OCI-LY7 (cell line): ENCODE measurements around the gene CDK14. TPM values are rescaled to one million over a fixed set of nuclear protein-coding genes. Genes with fewer than 3 reads are reported as not detected.
"Not testable (repeated sequence)": the region's sequence is repeated elsewhere in the genome, so short reads cannot be mapped to it uniquely, and the experiment has no call there.

Experiments
- BruUV-seq: library from RNA; stranded (reverse); fragments of 400-500 nt; replicated peaks from 2 replicates; lab custom pipeline; 2021; lab: Mats Ljungman, UMichigan
- CTCF ChIA-PET: fragments of 300-600 bp; sonication (Branson Sonifier 250); formaldehyde crosslinking; loops from one replicate; lab custom pipeline; 2022; ENCODE audit warnings: antibody characterized with exemption; ENCODE audit not compliant: unreplicated experiment; lab: Charles Lee
- POLR2A ChIA-PET: fragments of 300-600 bp; sonication (Branson Sonifier 250); formaldehyde crosslinking; loops from one replicate; lab custom pipeline; 2022; ENCODE audit warnings: antibody characterized with exemption; lab: Charles Lee
- DNase-seq: peaks from one replicate; pipeline ENCODE4 v3.0.0-alpha.2; 2015; ENCODE audit warnings: low spot score
- H2AFZ ChIP-seq: fragments of 200-600 bp; sonication (generic), shearing (Covaris generic); 2 replicates; pipeline ENCODE4 v1.6.1; 2014; ENCODE audit warnings: mild to moderate bottlenecking, antibody characterized with exemption, low read length, moderate library complexity
- H3K27ac ChIP-seq: fragments of 200-600 bp; sonication (generic); 2 replicates; pipeline ENCODE4 v1.5.1; 2014; ENCODE audit warnings: mixed run types, low read depth, mild to moderate bottlenecking, moderate library complexity, low read length, inconsistent platforms; ENCODE audit not compliant: poor library complexity, severe bottlenecking
- H3K36me3 ChIP-seq: fragments of 200-600 bp; sonication (generic); 2 replicates; pipeline ENCODE4 v1.6.1; 2014; ENCODE audit warnings: mild to moderate bottlenecking, antibody characterized with exemption, low read length, moderate library complexity, mixed read lengths; ENCODE audit not compliant: insufficient read depth
- H3K4me1 ChIP-seq: fragments of 200-600 bp; sonication (generic); 2 replicates; pipeline ENCODE4 v1.5.1; 2014; ENCODE audit warnings: mild to moderate bottlenecking, low read length; ENCODE audit not compliant: insufficient read depth, poor library complexity, severe bottlenecking
- H3K4me2 ChIP-seq: fragments of 200-600 bp; sonication (generic); 2 replicates; pipeline ENCODE4 v1.6.1; 2014; ENCODE audit warnings: mild to moderate bottlenecking, low read length
- H3K4me3 ChIP-seq: fragments of 200-600 bp; sonication (generic); 2 replicates; pipeline ENCODE4 v1.5.1; 2014; ENCODE audit warnings: mild to moderate bottlenecking, low read depth, low read length; ENCODE audit not compliant: poor library complexity, severe bottlenecking
- H3K79me2 ChIP-seq: fragments of 200-600 bp; sonication (generic); 2 replicates; pipeline ENCODE4 v1.6.1; 2016; ENCODE audit warnings: low read depth, mild to moderate bottlenecking, low read length, moderate library complexity, mixed read lengths; ENCODE audit not compliant: insufficient read depth
- H3K9me2 ChIP-seq: fragments of 200-600 bp; sonication (generic); 2 replicates; pipeline ENCODE4 v1.6.1; 2016; ENCODE audit warnings: mild to moderate bottlenecking, low read length, mixed read lengths; ENCODE audit not compliant: insufficient read depth
- H3K9me3 ChIP-seq: fragments of 200-600 bp; sonication (generic); 2 replicates; pipeline ENCODE4 v1.6.1; 2014; ENCODE audit warnings: mild to moderate bottlenecking, mixed run types, low read length, mixed read lengths
- H4K20me1 ChIP-seq: fragments of 200-600 bp; sonication (generic); 2 replicates; pipeline ENCODE4 v1.6.1; 2014; ENCODE audit warnings: mild to moderate bottlenecking, antibody characterized with exemption, low read length, moderate library complexity, mixed read lengths; ENCODE audit not compliant: insufficient read depth
- EZH2phosphoT487 ChIP-seq: fragments of 200-600 bp; sonication (generic); IDR thresholded peaks from 2 replicates; pipeline ENCODE4 v1.6.1; 2018; ENCODE audit warnings: low read depth, borderline replicate concordance, mild to moderate bottlenecking, mixed run types, antibody characterized with exemption, low read length, moderate library complexity, mixed read lengths
- intact Hi-C: fragments of 100-400 bp; cut with micrococcal nuclease; formaldehyde crosslinking; loops from one replicate; pipeline ENCODE4 v1.10.0; 2022; ENCODE audit not compliant: unreplicated experiment
- total RNA-seq, 2 experiments: library from RNA; depleted of rRNA in 1 of 2; stranded (reverse); fragments of >200 nt in 1 of 2; shearing (Covaris generic) in 1 of 2; gene quantifications; 2 replicates each; pipeline ENCODE4 v1.2.3, GENCODE V29; 2014 to 2022
- TF ChIP-seq, protein P1 (sequence below): fragments of 200-600 bp; sonication (generic); conservative IDR thresholded peaks from 2 replicates; pipeline ENCODE4 v1.5.1; 2014; ENCODE audit warnings: mild to moderate bottlenecking, antibody characterized with exemption, low read length, moderate library complexity, mixed read lengths

Gene CDK14
- total RNA-seq, 2 experiments from 2014 or later: 90.7 to 111 TPM

GRCh38 chr7:90928700-90929424 lies 332.7 kb downstream of the CDK14 start:
- peak; percentile 84 for DNase-seq
- peak overlapping the region; percentile 64 for H3K4me3 ChIP-seq
- 0 out of 2 replicates have a peak overlapping the region, but pooled peaks have one; percentile 17 for H2AFZ ChIP-seq
- intact Hi-C loops: loop anchor here (1.0 to 10.0 kb wide), 2 partner anchors 220 to 334 kb away; partner anchors contain the start of gene CDK14
- not testable (repeated sequence) for BruUV-seq, H4K20me1 ChIP-seq, H3K9me3 ChIP-seq, H3K9me2 ChIP-seq, H3K79me2 ChIP-seq, H3K36me3 ChIP-seq
- ChIA-PET CTCF (interaction anchor here (0.9 to 2.0 kb wide), 4 partner anchors 17 to 220 kb away, joined by 3 to 6 read pairs (median 4); no protein-coding TSS in a partner anchor), POLR2A (interaction anchor here (0.6 to 3.4 kb wide), 9 partner anchors 14 to 483 kb away, joined by 3 to 20 read pairs (median 4); no protein-coding TSS in a partner anchor)
- H3K27ac ChIP-seq: peak overlapping the region; percentile 61
- H3K4me1 ChIP-seq: peaks cover 42% of the 10 kb centered on the region
- H3K4me2 ChIP-seq: peak overlapping the region; percentile 66
- TF ChIP-seq, protein P1, sequence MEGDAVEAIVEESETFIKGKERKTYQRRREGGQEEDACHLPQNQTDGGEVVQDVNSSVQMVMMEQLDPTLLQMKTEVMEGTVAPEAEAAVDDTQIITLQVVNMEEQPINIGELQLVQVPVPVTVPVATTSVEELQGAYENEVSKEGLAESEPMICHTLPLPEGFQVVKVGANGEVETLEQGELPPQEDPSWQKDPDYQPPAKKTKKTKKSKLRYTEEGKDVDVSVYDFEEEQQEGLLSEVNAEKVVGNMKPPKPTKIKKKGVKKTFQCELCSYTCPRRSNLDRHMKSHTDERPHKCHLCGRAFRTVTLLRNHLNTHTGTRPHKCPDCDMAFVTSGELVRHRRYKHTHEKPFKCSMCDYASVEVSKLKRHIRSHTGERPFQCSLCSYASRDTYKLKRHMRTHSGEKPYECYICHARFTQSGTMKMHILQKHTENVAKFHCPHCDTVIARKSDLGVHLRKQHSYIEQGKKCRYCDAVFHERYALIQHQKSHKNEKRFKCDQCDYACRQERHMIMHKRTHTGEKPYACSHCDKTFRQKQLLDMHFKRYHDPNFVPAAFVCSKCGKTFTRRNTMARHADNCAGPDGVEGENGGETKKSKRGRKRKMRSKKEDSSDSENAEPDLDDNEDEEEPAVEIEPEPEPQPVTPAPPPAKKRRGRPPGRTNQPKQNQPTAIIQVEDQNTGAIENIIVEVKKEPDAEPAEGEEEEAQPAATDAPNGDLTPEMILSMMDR: peak; percentile 55

DNA sequence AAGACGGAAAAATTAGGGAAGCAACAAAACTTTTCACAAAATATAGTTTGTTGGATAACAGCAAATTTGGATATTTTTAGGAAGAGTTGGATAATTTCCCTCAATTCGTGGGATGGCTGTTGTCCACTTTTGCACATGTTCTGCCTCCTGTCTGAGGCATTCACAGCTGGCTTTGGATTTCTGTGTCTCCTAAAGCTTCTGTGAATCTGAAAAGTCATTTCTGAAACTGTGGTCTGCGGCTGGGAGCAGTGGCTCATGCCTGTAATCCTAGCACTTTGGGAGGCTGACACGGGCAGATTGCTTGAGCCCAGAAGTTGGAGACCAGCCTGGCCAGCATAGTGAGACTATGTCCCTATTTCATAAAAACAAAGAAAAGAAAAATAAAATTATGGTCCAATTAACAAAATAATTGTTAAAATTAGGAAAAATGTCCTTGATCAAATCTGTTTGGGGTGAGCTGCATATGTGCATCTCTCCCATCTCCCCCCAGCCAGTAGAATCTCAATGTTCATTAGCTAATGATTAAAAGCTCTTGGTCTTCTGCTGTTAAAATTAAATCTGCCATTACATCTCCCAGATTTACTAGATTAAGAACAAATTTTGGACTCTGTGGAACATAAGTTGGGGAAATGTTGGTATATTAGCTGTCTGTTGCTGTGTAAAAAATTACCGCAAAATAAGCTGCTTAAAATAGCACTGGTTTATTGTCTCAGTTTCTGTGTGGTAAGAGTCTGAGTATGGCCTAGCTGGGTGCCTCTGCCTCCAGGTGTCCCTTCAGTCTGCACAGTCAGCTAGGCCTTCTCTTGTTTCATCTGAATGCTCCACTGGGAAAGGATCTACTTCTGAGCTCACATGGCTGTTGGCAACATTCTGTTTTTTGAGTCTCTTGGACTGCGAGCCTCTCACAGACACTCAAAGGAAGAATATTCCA lies 336.1 kb downstream of the CDK14 start:
- Histone ChIP-seq H3K27ac (peak overlapping the region; percentile 29), H3K9me3 (no peaks in the 10 kb centered on the region; the same call in 1 of the 2 replicates), H3K4me3 (no peak overlapping the region), H3K9me2 (no peaks in the 10 kb centered on the region), H3K4me1 (peaks cover 42% of the 10 kb centered on the region), H3K79me2 (no peaks in the 10 kb centered on the region), H3K36me3 (peaks cover 20% of the 10 kb centered on the region), H3K4me2 (peak overlapping the region; percentile 43), H4K20me1 (no peaks in the 10 kb centered on the region), H2AFZ (no peak overlapping the region)
- CTCF ChIA-PET: interaction anchor here (0.6 kb wide), 1 partner anchor 94 kb away, joined by 3 read pairs; no protein-coding TSS in a partner anchor
- no peak for TF ChIP-seq EZH2phosphoT487
- TF ChIP-seq, protein P1: no peak
- DNase-seq: peak; percentile 48
- intact Hi-C loops: loop anchor here (5.0 kb wide), 1 partner anchor 175 kb away; no protein-coding TSS in a partner anchor
- POLR2A ChIA-PET: interaction anchor here (0.6 to 1.8 kb wide), 11 partner anchors 8 to 1136 kb away, joined by 3 to 7 read pairs (median 3); no protein-coding TSS in a partner anchor
- BruUV-seq: no TSS peak
